ENCODE results near the gene RDH5. TPM values are rescaled to one million over a fixed set of nuclear protein-coding genes. Genes with fewer than 3 reads are reported as not detected.

Gene RDH5
- total and polyA plus RNA-seq, 2 of the 13 experiments (the other 11 are each of a cell fraction or from before 2014, with no cell fraction given): 2.6 to 5.7 TPM

- TF ChIP-seq FOXP1 (IDR thresholded peaks at IDR 0.05) (peak; percentile 27; the same call in 1 of the 2 replicates), FOXP1 (CRISPR knock-in tag; IDR thresholded peaks at IDR 0.05) (peak; percentile 67; the same call in 1 of the 2 replicates), DDIT3 (CRISPR knock-in tag; IDR thresholded peaks at IDR 0.05) (no peak), NONO (IDR thresholded peaks at IDR 0.05) (no peak), NONO (CRISPR knock-in tag; conservative IDR thresholded peaks at IDR 0.05) (peak; percentile 28; the same call in 1 of the 2 replicates), TCF7 (IDR thresholded peaks at IDR 0.05; ENCODE audit: low read depth) (peak; percentile 86), ELF4 (CRISPR knock-in tag; IDR thresholded peaks at IDR 0.05; ENCODE audit: borderline replicate concordance) (no peak), ZBTB39 (CRISPR knock-in tag; IDR thresholded peaks at IDR 0.05) (no peak), EZH2 (conservative IDR thresholded peaks at IDR 0.05; ENCODE audit: low read depth, low read length) (no peak), ATM (IDR thresholded peaks at IDR 0.05; ENCODE audit: borderline replicate concordance) (no peak), DRAP1 (CRISPR knock-in tag; IDR thresholded peaks at IDR 0.05) (no peak), MAFK (conservative IDR thresholded peaks at IDR 0.05 in 1 of 2, IDR thresholded peaks at IDR 0.05 in 1 of 2; ENCODE audit: low read length in 2 of 2) (no peak), RBM22 (optimal IDR thresholded peaks at IDR 0.05; ENCODE audit: low read length) (no peak), HNRNPUL1 (IDR thresholded peaks at IDR 0.05; ENCODE audit: low read depth, low read length) (no peak), HOXA7 (CRISPR knock-in tag; IDR thresholded peaks at IDR 0.05) (no peak), DBP (CRISPR knock-in tag; IDR thresholded peaks at IDR 0.05; ENCODE audit: not compliant biosample characterization) (no peak), CEBPG (CRISPR knock-in tag; IDR thresholded peaks at IDR 0.05) (peak; percentile 11; the same call in 1 of the 2 replicates), ZNF333 (CRISPR knock-in tag; IDR thresholded peaks at IDR 0.05; ENCODE audit: borderline replicate concordance) (no peak), CHCHD3 (CRISPR knock-in tag; IDR thresholded peaks at IDR 0.05) (no peak), FOXA1 (IDR thresholded peaks at IDR 0.05) (no peak), FOXA1 (CRISPR knock-in tag; IDR thresholded peaks at IDR 0.05) (peak; percentile 83), PATZ1 (CRISPR knock-in tag; IDR thresholded peaks at IDR 0.05) (0 out of 2 replicates have a peak, but pooled peaks have one; percentile 29)
Observed at GRCh38 chr12:55704824-55705718, 15.1 kb upstream of the RDH5 start (continued).
